Measurements from ENCODE around the gene NANP.

GRCh38 chr20:25629816-25630499 lies 6.1 kb upstream of the NANP start:
- TF ChIP-seq CTCF (IDR thresholded peaks at IDR 0.05 in 2 of 3, conservative IDR thresholded peaks at IDR 0.05 in 1 of 3; ENCODE audit: borderline replicate concordance in 1 of 3, insufficient read depth in 1 of 3, low read depth in 2 of 3, low read length in 2 of 3) = no peak
- no peak for TF ChIP-seq ZNF274 (IDR thresholded peaks at IDR 0.05; ENCODE audit: low read depth, low read length)
- no peak for TF ChIP-seq EGR1 (IDR thresholded peaks at IDR 0.05; ENCODE audit: low read depth)
- no peak for TF ChIP-seq POLR2AphosphoS5 (IDR thresholded peaks at IDR 0.05; ENCODE audit: low read depth, low read length)
